ENCODE measurements around the gene DYNLT2.

The DYNLT2 gene

GRCh38 chr6:169729961-169730360, 21.4 kb downstream of the DYNLT2 start:
- TF ChIP-seq, protein P1, sequence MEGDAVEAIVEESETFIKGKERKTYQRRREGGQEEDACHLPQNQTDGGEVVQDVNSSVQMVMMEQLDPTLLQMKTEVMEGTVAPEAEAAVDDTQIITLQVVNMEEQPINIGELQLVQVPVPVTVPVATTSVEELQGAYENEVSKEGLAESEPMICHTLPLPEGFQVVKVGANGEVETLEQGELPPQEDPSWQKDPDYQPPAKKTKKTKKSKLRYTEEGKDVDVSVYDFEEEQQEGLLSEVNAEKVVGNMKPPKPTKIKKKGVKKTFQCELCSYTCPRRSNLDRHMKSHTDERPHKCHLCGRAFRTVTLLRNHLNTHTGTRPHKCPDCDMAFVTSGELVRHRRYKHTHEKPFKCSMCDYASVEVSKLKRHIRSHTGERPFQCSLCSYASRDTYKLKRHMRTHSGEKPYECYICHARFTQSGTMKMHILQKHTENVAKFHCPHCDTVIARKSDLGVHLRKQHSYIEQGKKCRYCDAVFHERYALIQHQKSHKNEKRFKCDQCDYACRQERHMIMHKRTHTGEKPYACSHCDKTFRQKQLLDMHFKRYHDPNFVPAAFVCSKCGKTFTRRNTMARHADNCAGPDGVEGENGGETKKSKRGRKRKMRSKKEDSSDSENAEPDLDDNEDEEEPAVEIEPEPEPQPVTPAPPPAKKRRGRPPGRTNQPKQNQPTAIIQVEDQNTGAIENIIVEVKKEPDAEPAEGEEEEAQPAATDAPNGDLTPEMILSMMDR (IDR thresholded peaks at IDR 0.05; ENCODE audit: insufficient read depth, missing control alignments): no peak
- FAIRE-seq: no peak
- no peak for DNase-seq (ENCODE audit: insufficient read length, low spot score)

- TF ChIP-seq, protein P1 (IDR thresholded peaks at IDR 0.05; ENCODE audit: insufficient read depth, missing control alignments): no peak
- DNase-seq (ENCODE audit: insufficient read length, low spot score): no peak
- no peak for FAIRE-seq
Measured at GRCh38 chr6:169726963-169727362, 24.4 kb downstream of the DYNLT2 start.

GRCh38 chr6:169726049-169726400, 25.3 kb downstream of the DYNLT2 start:
- FAIRE-seq: no peak
- TF ChIP-seq, protein P1 (IDR thresholded peaks at IDR 0.05; ENCODE audit: insufficient read depth, missing control alignments): no peak
- DNase-seq (ENCODE audit: insufficient read length, low spot score): no peak

DNA sequence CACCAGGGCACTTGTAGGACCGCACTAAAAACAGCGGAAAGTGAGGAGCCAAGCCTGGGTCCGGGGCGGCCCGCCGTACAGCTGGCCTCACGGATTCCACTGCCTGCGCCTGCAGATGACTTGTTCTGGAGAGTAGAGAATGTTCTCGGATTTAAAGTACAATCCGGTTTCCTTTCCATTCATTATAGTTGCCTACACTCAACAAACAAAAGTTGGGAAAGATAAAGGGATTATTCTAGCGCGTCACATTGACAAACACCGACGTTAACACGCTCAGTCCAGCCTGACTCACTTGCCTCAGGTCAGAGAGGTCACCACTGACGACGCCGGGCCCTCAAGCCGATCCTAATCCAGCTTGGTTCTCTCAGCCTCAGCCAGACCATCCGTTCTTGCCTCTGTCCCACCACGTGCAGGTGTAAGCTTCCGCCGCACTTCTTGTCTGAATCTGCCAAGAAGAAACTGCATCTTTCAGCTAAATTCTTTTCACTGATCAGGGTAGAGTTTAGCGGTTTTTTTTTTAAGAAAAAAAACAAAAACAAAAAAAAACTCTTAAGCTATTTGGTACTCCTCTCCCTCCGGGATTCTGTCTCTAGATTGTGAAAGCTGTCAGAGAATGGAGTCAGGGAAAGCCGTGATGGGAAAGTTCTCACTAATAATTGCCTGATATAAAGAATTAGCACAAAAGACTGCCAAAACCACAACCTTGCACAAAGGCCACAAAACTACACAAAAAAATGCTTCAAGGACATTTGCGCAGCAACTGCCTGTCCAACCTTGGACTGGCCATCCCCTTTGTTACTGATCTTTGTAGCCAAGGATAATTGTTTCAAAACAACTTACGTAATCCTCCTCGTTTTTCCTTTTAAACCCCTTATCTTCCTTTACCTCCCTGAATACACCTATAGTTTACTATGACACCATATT, 26.0 kb downstream of the DYNLT2 start:
- FAIRE-seq (no peak), DNase-seq (ENCODE audit: insufficient read length, low spot score) (no peak)
- TF ChIP-seq, protein P1 (IDR thresholded peaks at IDR 0.05; ENCODE audit: insufficient read depth, missing control alignments): no peak

DNA sequence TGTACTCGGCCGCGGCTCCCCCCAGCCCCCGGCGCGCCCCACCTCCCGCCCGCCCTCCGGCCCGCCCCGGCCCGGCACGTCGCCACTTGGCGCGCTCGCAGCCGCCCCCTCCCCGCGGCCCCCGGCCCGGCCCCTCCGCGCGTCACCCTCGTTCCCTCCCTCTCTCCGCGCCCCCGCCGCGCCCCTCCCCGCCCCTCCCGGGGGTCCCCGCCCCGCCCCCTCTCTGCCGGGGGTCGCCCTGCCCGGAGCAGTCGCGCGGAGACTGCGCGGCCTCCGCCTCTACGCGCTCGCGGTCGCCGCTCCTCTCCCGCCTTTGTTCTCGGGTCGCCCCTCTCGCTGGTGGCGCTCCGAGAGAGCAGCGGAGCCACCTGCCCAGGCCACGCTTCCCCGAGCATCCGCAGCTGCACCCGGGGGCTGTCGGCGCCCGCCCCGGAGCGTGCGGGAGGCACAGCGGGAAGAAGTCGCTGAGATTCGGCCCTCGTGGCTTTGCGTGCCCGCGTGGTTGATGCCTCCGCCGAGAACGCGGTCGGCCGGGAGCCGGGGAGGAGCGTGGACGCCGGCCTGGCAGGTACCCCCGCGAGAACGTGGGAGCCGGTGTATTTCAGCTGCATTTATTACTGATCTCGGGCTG, 26.8 kb downstream of the DYNLT2 start, which contains the start of gene PHF10:
Gene PHF10 (minus strand): TSS at position 7 of the 631 bp plus-strand sequence. CDS start 569 bp downstream, outside the sequence.
- TF ChIP-seq, protein P1 (IDR thresholded peaks at IDR 0.05; ENCODE audit: insufficient read depth, missing control alignments): no peak
- FAIRE-seq (no peak), DNase-seq (ENCODE audit: insufficient read length, low spot score) (peak; percentile 29)

DNA sequence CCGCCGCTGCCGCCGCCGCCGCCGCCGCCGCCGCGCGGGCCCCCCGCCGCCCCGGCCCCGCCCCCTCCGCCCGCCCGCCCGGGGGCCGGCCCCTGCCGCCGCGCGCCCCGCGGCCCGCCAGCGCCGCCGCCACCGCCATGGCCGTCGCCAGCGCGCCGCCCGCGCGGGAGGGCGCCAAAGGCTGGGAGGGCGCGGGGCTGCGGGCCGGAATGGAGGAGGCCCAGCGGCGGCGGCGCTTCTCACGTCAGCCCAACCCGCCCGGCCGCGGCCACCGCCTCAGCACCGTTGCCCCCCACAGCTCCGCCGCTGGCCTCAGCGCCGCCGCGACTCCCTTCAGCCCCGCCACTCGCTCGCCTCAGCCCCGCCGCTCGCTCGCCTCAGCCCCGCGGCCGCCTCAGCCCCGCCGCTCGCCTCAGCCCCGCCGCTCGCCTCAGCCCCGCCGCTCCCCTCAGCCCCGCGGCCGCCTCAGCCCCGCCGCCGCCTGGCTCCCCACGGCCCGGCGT, 27.3 kb downstream of the DYNLT2 start:
- FAIRE-seq (no peak), DNase-seq (ENCODE audit: insufficient read length, low spot score) (no peak)
- TF ChIP-seq, protein P1 (IDR thresholded peaks at IDR 0.05; ENCODE audit: insufficient read depth, missing control alignments): no peak
